ENCODE data around the gene CACNA1I.

CACNA1I gene

GRCh38 chr22:39600491-39601179 is 30.1 kb downstream of the CACNA1I start:
- no peak for DNase-seq

- no peak for DNase-seq
These were observed 30.6 kb downstream of the CACNA1I start for GRCh38 chr22:39601180-39601535.

GRCh38 chr22:39603345-39603744 is 32.8 kb downstream of the CACNA1I start:
- no peak for DNase-seq

DNA sequence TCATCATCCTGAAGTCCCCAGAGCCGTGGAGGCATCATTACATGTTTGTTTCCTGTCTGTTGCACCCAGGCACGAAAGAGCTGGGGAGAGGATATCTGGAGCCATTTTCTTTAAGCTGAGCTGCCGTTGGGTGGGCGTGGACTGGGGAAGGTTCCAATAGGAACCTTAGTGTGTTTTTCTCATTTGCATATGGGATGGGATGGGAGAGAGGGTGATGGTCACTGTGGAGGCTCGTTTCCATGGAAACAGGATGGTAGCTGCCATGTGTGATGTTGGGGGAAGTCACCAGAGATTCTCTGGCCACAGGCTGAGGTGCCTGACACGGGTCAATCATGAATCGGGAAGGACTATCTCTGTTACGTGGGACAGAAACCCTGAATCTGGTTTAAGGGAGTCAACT is 39.7 kb downstream of the CACNA1I start:
- DNase-seq = no peak

DNA sequence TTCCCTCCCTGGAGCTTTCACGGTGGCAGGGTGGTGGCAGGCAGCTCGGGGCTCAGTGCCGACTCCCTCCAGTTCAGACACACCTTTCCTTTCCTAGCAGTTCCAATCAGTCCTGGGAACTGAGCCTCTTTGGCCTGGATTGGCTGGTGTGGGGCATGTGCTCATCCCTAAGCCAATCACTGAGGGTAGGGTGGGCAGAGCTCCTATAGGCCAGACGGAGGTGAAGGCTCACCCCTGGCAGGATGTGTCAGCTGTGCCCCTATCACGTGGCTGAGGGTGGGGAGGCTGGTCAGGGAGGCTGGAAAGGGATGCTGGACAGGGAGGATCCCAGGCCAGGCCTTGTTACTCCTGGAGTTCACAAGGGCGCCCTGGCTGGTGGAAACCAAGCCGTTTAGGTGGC is 40.2 kb downstream of the CACNA1I start:
- no peak for DNase-seq

- no peak for DNase-seq
These were observed 40.8 kb downstream of the CACNA1I start for GRCh38 chr22:39611360-39611759.

DNA sequence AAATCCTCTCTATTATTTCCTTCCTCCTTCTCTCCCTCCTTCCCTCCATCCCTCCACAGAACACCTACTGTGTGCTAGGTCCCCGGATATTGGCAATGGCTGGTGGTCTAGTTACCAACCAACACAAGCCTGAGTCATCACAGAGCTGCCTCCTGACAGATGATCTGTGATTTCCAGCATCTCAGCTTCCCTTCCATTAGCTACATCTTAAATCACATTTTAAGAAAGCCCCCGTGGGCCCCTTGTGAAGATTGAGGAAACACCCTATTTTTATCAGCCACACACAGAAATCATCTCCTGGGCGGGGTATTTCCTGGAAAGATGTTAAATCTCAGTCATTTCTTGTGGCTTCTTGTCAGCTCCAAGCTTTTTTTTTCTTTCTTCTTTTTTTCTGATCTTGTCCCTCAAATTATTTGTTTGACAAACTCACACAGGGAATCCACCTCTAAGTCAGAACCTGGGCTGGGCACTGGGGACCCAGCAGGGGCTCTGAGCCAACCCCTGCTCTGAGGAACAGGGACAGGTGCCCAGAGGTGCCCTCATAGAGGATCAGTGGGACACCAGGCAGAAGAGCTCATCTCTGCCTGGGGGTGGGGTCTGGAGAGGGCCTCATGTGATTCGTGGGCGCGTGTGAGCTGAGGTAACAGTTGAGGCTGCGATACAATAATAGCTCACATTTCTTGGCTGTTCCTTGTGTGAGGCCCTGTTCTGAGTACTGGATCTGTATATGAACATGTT is 42.4 kb downstream of the CACNA1I start:
- DNase-seq = no peak

DNA sequence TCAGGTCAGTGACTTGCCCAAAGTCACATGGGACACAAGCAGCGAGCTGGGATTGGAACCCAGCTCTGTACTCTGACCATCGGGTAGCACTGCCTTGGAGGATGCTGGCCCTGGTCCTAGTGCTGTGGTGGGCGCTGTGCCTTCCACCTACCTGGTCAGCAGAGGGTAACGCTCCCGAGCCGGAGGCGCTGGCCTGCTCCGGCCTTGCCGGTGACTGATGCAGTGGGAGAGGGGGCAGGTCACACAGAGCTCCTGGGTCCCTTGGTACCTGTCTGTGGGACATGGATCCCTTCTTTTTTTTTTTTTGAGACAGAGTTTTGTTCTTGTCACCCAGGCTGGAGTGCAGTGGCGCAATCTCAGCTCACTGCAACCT is 43.0 kb downstream of the CACNA1I start:
- DNase-seq = no peak

- DNase-seq = no peak
These were observed 43.9 kb downstream of the CACNA1I start for GRCh38 chr22:39614442-39614841.

DNA sequence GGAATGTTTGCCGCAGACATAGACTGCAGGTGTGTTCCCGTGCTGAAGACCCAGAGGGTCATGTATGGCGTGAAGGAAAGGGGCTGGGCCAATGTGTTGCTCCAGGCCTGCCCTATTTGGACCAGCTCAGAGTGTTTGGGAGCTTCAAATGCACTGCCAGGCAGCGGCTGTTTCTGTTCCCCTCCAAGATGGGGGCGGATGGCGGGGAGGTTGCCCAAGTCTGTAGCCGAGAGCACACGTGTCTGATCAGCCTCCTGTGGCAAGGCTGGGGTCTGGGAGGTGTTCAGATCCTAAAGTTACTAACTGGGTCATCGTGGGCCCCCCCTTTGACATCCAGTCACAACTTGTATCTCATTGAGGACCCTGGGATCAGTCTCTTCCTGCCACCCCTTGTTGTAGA is 45.5 kb downstream of the CACNA1I start:
- no peak for DNase-seq

DNA sequence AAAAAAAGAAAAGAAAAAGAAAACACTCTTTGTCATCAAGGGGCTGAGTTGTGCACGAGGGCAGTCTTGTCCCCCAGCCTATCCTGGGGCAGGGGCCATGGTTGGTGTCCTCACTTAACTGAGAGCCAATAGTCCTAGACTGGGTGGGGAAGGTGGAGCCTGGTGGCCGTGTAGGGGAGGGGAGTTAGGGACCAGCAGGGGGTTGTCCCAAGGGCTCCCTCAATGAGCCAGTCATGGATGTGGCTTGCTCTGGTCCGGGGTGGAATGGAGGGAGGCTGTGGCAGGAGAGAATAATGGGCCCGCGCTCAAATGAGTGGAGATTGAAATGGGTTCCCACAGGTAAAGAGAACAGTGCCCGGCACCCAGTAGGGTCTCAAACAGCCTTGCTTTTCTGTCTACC is 46.2 kb downstream of the CACNA1I start:
- DNase-seq = no peak

- DNase-seq = no peak
These were observed 46.8 kb downstream of the CACNA1I start for GRCh38 chr22:39617342-39617741.

DNA sequence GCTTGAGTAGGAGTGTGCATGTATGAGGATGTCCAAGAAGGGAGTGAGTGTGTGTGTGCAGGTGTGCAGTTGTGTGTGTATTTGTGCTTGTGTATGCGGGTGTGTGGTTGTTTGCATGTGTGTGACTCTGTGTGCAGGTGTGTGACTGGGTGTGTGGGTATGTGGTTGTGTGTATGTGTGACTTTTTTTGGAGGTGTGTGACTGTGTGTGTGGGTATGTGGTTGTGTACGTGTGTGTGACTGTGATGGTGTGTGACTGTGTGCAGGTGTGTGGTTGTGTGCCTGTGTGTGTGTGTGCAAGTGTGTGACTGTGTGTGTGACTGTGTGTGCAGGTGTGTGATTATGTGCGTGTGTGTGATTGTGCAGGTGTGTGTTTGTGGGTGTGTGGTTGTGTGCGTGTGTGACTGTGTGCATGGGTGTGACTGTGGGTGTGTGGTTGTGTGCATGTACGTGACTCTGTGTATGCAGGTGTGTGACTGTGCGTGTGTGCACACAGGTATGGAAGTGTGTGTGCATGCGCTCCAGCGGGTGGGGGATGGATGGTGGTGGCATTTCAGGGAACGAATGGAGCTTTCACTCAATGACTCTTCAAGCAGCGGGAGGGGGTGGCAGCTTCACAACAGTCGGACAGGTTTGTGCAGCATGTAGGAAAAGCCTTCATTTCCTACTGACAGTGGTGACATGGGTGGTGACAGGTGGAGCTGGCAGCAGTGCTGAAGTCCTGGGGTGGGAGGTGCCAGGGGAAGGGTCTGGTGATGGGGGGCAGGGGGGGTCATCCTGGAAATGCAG is 47.6 kb downstream of the CACNA1I start:
- no peak for DNase-seq

- DNase-seq = no peak
These were observed 48.5 kb downstream of the CACNA1I start for GRCh38 chr22:39618996-39619530.

DNA sequence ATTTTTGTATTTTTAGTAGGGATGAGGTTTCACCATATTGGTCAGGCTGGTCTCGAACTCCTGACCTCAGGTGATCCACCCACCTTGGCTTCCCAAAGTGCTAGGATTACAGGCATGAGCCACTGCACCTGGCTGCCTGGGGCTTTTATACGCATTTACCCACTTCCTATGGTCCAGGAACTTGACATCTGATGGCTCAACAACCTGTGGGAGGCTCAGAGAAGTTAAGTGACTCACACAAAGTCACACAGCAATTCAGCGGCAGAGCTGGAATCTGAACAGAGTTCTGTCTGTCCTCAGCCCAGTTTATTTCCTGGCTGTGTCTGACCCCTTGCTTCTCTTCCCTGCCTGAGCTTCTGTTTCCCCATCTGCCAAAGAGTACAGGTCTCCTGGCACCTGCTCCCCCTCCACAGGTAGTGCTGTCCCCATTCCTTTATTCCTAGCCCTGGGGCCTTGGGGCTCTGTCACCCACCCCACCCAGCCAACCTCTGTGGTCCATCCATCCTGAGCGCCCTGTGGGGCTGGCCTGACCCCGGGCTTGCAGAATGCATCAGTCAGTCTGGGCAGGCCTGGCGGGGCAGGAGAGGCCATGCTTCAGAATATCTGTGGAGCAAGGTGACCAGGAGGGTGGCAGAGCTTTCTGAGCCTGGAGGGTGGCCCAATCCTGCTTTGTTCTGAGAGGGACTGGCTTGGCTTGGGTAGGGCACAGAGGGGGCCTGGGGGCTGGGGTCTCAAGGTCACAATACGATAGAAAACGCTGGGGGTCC is 50.6 kb downstream of the CACNA1I start:
- no peak for DNase-seq

DNA sequence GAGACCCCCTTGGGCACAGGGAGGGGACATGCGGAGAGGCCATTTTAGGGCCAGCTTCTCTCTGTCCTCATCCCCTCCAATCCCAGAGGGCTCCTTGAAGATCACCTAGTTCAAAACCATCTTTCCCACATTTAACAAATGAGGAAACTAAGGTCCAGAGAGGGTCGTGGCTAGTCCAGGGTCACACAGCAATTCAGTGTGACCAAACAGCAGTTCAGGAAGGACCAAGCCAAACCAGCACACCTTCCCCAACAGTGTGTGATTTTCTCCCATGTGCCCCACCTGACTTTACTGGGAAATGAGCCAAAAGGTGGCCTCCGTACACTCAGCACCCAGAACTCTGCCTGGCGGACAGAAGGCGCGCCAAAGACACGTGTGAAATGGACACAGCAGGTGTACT is 51.3 kb downstream of the CACNA1I start:
- DNase-seq = no peak

- DNase-seq = no peak
These were observed 52.4 kb downstream of the CACNA1I start for GRCh38 chr22:39622881-39623367.

DNA sequence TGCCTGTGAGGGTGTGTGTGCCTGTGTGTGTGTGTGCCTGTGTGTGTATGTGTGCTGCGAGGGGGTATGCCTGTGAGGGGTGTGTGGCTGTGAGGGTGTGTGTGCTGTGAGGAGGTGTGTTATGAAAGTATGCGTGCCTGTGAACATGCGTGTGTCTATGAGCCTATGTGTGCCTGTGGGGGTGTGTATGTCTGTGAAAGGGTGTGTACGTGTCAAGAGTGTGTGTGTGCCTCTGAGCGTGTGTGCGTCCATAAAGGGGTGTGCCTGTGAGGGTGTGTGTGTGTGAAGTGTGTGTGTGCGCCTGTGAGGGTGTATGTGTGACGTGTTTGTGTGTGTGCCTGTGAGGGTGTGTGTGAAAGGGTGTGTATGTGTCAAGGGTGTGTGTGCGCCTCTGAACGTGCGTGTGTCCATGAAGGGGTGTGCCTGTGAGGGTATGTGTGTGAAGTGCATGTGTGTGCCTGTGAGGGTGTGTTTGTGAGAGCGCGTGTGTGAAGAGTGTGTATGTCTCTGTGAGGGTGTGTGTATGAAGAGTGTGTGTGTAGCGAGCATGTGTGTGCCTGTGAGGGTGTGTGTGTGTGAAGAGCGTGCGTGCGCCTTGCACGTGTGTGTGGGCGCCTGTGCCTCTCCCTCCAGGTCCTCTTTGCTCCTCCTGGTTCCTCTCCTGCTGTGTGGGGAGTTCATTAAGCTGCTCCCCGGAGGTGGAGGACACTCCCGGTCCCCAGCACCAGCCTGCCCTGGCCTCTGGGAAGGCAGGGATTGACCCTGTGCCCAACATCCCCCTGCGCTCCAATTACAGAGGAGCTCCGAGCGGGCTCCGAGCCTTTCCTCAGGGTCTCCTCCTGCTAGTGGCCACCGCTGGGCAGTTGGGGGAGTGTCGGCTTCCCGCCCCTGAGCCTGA is 53.3 kb downstream of the CACNA1I start:
- DNase-seq = no peak

DNA sequence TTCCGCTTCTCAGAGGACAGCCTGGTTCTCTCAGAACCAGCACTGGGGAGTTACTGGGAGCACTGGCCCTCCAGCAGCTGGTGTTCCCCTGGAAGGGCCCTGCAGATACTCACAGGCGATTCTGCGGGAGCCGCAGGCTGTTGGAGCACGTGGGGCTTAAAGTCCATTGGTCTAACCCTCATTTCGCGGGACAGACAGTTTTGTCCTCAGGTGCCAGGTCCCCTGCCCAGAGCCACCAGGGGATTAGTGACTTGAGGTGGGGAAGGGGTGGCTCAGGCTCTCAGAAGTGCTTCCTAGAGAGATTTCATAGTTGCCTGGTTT is 53.9 kb downstream of the CACNA1I start:
- no peak for DNase-seq

DNA sequence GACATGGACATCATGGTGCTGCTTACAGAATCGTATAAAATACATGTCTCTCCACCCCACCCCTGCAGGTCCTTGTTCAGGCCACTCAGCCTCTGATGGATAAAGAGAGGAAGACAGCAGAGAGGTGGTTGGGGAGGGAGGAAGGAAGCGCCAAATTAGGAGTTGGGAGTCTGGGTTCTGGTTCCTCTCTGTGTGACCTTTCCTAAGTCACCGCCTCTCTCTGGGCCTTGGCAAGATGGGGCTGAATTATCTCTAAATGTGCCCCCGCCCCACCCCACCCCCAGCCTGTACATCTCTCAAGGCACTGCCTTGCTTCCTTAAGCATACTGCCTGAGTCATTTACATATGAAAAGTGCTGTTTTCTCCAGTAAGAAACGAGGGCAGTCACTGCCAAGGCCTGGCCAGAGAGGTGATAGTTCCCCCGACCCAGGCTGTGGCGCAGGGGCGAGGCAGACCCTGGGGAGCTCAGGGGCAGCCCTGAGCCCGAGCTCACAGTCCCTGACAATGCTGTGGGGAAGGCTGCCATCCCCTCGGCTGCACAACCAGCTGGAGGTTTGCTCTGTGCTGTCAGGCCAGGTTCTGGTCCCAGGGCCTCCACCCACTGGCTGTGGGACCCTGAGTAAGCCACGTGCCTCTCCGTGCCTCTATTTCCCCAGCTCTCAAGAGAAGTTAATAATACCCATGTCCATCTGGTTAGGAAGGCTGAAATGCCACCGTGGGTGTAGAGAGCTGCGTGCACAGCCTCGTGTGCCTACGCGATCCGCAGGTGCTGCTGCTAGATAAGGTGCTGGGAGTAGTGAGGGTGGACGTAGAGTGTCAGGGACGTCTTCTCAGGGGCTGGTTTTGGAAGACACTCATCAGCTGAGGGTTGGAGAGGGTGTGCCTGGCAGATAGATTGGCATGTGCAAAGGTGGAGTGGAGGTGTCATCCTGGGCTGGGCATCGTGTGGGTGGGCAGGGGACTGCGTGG is 55.3 kb downstream of the CACNA1I start:
- no peak for DNase-seq

- no peak for DNase-seq
These were observed 56.7 kb downstream of the CACNA1I start for GRCh38 chr22:39627208-39627607.

Measured in NCI-H2171 (cell line).